NB4 (cell line): ENCODE results near the gene PTPN4.

Experiments
- MAX ChIP-seq: IDR thresholded peaks from 2 replicates; pipeline ENCODE4 v1.6.1; 2011; ENCODE audit warnings: low read depth, low read length
- MYC ChIP-seq: IDR thresholded peaks from 2 replicates; pipeline ENCODE4 v1.6.1; 2011; ENCODE audit warnings: low read depth, low read length
- POLR2A ChIP-seq: IDR thresholded peaks from 2 replicates; pipeline ENCODE4 v1.6.1; 2011; ENCODE audit warnings: mild to moderate bottlenecking; ENCODE audit not compliant: insufficient read length; ENCODE audit errors: extremely low read depth
- TF ChIP-seq, protein P1 (sequence below): IDR thresholded peaks from one replicate; pipeline ENCODE4 v1.5.1; 2012; ENCODE audit warnings: low read depth, low read length

GRCh38 chr2:119760237-119760955, 674 bp downstream of the PTPN4 start:
- TF ChIP-seq, protein P1, sequence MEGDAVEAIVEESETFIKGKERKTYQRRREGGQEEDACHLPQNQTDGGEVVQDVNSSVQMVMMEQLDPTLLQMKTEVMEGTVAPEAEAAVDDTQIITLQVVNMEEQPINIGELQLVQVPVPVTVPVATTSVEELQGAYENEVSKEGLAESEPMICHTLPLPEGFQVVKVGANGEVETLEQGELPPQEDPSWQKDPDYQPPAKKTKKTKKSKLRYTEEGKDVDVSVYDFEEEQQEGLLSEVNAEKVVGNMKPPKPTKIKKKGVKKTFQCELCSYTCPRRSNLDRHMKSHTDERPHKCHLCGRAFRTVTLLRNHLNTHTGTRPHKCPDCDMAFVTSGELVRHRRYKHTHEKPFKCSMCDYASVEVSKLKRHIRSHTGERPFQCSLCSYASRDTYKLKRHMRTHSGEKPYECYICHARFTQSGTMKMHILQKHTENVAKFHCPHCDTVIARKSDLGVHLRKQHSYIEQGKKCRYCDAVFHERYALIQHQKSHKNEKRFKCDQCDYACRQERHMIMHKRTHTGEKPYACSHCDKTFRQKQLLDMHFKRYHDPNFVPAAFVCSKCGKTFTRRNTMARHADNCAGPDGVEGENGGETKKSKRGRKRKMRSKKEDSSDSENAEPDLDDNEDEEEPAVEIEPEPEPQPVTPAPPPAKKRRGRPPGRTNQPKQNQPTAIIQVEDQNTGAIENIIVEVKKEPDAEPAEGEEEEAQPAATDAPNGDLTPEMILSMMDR = no peak
- TF ChIP-seq POLR2A (no peak), MYC (no peak; the same call in 1 of the 2 replicates), MAX (no peak)
